ENCODE results near the gene KAT2B. TPM values are rescaled to one million over a fixed set of nuclear protein-coding genes. Genes with fewer than 3 reads are reported as not detected.

The KAT2B gene
- total and polyA plus RNA-seq, 2 donors = 14.6 to 38.2 TPM

DNA sequence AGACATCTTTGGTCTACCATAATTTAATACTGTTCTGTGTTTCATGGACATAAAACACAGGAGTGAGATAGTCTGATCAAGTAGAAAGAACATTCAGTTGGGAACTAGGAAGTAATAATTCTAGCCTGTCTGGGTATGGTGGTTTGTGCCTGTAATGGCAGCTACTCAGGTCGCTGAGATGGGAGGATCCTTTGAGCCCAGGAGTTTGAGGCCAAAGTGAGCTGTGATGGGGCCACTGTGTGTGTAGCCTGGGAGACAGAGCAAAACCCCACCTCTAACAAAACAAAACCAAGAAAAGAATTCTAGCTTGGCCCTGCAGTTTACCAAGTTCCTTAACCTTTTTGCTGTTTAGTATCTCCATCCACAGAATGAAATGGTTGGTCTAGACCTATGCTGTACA is 36.8 kb downstream of the KAT2B start:
- no peak for DNase-seq (ENCODE audit: extremely low spot score)
- 86% methylated on average over 1 of the region's 1 CpG for WGBS
- H3K4me1 ChIP-seq (ENCODE audit: insufficient read depth) = no peaks in the 10 kb centered on the region
- no peak overlapping the region for H3K4me3 ChIP-seq (ENCODE audit: low read depth, low read length)
- H3K27ac ChIP-seq (ENCODE audit: low read depth) = no peak overlapping the region
- H3K36me3 ChIP-seq (ENCODE audit: insufficient read depth) = peaks cover 2% of the 10 kb centered on the region

DNA sequence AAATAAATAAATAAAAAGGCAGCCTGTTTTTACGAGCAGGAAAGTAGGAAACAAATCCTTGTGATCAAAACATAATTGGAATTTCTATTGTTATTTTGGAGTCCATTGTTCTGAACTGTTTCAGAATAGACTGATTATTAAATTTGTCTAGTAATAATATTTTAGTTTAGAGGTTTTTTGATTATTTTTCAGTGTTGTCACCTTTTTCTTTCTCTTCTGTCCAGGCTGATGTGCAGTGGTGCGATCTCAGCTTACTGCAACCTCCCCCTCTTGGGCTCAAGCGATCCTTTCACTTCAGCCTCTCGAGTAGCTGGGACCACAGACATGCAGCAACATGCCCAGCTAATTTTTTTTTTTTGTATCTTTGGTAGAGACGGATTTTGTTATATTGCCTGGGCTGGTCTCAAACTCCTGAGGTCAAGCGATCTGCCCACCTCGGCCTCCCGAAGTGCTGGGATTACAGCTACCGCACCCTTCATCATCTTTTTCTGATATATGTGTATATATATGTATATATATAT is 38.0 kb downstream of the KAT2B start:
- no peak overlapping the region for H3K27ac ChIP-seq (ENCODE audit: low read depth)
- peaks cover 2% of the 10 kb centered on the region for H3K36me3 ChIP-seq (ENCODE audit: insufficient read depth)
- DNase-seq (ENCODE audit: extremely low spot score) = no peak
- H3K4me1 ChIP-seq (ENCODE audit: insufficient read depth) = no peaks in the 10 kb centered on the region
- 91% methylated on average over 9 of the region's 9 CpGs for WGBS
- no peak overlapping the region for H3K4me3 ChIP-seq (ENCODE audit: low read depth, low read length)

DNA sequence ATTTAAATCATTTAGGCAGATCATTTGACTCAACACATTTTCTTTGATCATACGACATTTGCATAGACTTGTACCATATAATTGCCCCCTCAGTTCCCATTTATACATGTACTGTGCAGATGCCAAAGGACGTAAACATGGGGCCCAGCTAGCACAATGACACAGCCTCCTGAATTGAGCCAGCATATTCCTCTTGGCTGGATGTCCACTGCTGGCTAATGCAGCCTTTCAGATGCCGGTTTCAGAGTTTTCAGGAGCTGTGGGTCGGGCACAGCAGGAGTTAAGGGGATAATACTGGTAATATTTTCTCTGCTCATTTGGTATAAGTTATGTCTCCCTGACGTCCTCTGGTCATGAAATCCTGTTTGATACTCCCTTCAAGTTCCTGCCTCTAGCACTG is 39.4 kb downstream of the KAT2B start:
- Histone ChIP-seq H3K27ac (ENCODE audit: low read depth) (no peak overlapping the region), H3K4me1 (ENCODE audit: insufficient read depth) (no peaks in the 10 kb centered on the region), H3K4me3 (ENCODE audit: low read depth, low read length) (no peak overlapping the region), H3K36me3 (ENCODE audit: insufficient read depth) (peaks cover 2% of the 10 kb centered on the region)
- WGBS = 89% methylated on average over 5 of the region's 5 CpGs
- no peak for DNase-seq (ENCODE audit: extremely low spot score)

DNA sequence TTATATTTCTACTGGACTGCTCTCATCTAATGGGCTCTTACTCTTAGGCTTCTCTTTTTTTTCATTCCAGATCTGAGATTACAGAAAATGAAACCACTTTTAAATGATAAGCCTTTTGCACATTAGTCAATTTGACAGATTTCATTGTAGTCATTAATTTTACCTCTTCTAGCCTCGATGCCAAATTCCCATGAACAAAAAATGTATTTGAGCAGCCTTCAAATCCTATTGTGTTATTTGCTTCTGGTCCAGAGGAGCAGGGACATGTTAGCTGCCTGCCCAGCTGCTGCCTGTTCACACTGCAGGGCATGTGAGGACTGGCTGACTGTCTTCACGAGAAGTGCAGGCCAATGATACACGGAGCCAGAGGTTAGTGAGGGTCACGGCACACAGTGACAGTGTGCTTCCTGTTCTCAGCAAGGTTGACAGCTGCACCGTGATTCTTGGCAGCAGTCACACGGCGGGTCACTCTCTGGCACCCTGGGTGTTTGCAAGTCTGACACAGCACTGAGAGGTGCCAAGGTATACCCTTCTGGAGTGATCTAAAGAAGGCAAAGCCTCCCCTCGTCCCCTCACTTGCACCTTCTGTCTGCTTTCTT is 40.8 kb downstream of the KAT2B start:
- WGBS = 36% methylated on average over 8 of the region's 8 CpGs
- Histone ChIP-seq H3K36me3 (ENCODE audit: insufficient read depth) (no peaks in the 10 kb centered on the region), H3K27ac (ENCODE audit: low read depth) (no peak overlapping the region), H3K4me3 (ENCODE audit: low read depth, low read length) (no peak overlapping the region), H3K4me1 (ENCODE audit: insufficient read depth) (no peaks in the 10 kb centered on the region)
- DNase-seq (ENCODE audit: extremely low spot score) = no peak

DNA sequence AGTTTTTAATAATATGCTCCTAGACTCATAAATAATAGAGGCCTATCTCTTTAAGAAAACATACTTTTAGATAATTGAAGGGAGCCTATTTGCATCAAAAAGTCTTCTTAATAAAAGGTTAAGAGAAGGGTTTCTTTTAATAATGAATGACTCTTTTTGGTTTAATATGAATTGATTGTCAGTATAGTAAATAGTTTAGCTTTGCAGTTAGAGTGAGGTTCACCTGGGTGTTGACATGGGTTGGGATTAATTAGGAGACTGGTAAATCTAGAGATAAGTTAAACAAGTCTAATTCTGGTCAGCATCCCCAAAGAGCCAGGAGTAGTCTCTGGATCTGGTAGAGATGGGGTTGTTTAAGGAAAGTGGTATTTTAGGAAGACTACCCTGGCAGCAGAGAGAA is 43.0 kb downstream of the KAT2B start:
- no peaks in the 10 kb centered on the region for H3K4me1 ChIP-seq (ENCODE audit: insufficient read depth)
- no peak for DNase-seq (ENCODE audit: extremely low spot score)
- H3K27ac ChIP-seq (ENCODE audit: low read depth) = no peak overlapping the region
- no peak overlapping the region for H3K4me3 ChIP-seq (ENCODE audit: low read depth, low read length)
- no peaks in the 10 kb centered on the region for H3K36me3 ChIP-seq (ENCODE audit: insufficient read depth)

DNA sequence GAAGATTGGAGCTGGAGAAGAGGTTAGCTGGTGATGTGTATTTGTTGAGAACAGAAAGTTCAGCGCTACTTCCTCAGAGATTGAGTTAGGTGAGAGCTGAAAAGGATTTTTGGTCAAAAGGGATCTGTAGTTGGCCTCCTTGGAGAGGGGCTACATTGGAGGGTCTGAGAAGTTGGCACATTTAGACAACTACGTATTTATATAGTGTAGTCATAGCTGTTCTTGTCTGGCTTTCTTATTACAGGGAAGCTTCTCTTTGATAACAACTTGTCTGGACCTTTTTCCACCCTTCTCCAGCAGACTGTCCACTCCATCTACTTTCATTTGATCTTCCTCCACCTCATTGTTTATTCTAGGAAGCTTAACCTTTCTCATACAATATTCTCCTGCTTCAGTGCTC is 43.7 kb downstream of the KAT2B start:
- Histone ChIP-seq H3K4me1 (ENCODE audit: insufficient read depth) (no peaks in the 10 kb centered on the region), H3K36me3 (ENCODE audit: insufficient read depth) (no peaks in the 10 kb centered on the region), H3K4me3 (ENCODE audit: low read depth, low read length) (no peak overlapping the region), H3K27ac (ENCODE audit: low read depth) (no peak overlapping the region)
- DNase-seq (ENCODE audit: extremely low spot score) = no peak
- WGBS = 95% methylated on average over 2 of the region's 2 CpGs

DNA sequence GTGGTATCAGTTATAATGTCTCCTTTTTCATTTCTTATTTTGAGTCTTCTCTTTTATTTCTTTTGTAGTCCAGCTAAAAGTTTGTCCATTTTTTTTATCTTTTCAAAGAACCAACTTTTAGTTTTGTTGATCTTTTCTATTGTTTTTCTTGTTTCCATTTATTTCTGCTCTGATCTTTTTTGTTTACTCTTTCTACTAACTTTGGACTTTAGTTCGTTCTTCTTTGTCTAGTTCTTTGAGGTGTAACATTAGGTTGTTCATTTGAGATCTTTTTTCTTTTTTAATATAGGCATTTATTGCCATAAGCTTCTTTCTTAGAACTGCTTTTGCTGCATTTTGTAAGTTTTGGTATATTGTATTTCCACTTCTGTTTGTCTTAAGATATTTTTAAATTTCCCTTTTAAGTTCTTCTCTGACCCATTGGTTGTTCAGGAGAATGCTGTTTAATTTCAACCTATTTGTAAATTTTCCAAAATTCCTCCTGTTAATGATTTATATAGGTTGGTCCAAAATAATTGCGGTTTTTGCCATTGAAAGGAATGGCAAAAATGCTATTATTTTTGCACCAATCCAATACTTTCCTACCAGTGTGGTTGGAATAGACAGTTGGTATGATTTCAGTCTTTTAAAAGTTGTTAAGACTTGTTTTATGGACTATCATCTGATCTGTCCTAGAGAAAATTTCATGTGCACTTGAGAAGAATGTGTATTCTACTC is 51.2 kb downstream of the KAT2B start:
- WGBS = 86% methylated on average over 2 of the region's 2 CpGs
- no peaks in the 10 kb centered on the region for H3K36me3 ChIP-seq (ENCODE audit: insufficient read depth)
- H3K27ac ChIP-seq (ENCODE audit: low read depth) = no peak overlapping the region
- no peak for DNase-seq (ENCODE audit: extremely low spot score)
- no peak overlapping the region for H3K4me3 ChIP-seq (ENCODE audit: low read depth, low read length)
- H3K4me1 ChIP-seq (ENCODE audit: insufficient read depth) = no peaks in the 10 kb centered on the region

DNA sequence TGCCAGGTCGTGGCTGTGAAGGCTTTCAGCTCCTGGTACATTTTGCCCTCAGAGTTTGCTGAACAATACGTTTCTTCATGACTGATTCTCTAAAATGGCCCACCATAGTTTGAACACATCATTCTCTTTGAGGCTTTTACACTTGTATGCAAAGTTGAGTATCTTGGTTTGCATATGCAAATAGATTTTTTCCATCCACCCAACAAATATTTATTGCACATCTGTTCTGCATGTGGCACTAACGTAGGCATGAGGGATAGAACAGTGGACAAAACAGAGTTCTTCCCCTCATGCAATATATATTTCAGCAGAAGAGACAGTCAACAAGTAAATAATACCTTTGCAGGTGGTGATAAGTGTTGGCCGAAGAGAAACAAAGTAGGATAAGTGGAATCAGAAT is 55.2 kb downstream of the KAT2B start:
- Histone ChIP-seq H3K27ac (ENCODE audit: low read depth) (no peak overlapping the region), H3K36me3 (ENCODE audit: insufficient read depth) (peaks cover 4% of the 10 kb centered on the region), H3K4me3 (ENCODE audit: low read depth, low read length) (no peak overlapping the region), H3K4me1 (ENCODE audit: insufficient read depth) (no peaks in the 10 kb centered on the region)
- 97% methylated on average over 4 of the region's 4 CpGs for WGBS
- DNase-seq (ENCODE audit: extremely low spot score) = no peak

DNA sequence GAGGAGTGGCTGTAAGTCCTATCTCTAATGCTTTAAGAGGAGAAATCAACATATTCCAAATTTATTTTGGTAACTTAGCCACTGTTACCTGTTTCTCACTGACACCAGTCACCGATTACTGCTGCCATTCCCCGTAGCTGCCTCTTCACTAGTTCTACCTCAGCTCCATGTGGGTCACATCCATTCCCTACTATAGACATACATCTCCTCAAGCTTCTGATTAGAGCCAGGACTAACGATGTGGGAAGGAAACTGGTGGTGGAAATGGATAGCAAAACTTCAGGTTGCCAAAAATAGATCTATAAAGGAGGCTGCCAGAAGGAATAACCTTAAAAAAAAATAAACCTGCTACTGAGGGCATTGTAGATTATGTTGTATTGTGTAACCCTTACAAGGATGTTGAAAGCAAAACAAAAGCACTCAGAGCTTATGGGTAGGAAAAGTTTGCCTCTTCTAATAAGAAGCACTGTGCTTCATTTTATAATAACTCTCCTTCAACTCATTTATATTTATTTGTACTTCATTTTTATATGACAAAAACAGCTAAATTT is 56.0 kb downstream of the KAT2B start:
- WGBS = 81% methylated on average over 3 of the region's 3 CpGs
- no peak for DNase-seq (ENCODE audit: extremely low spot score)

DNA sequence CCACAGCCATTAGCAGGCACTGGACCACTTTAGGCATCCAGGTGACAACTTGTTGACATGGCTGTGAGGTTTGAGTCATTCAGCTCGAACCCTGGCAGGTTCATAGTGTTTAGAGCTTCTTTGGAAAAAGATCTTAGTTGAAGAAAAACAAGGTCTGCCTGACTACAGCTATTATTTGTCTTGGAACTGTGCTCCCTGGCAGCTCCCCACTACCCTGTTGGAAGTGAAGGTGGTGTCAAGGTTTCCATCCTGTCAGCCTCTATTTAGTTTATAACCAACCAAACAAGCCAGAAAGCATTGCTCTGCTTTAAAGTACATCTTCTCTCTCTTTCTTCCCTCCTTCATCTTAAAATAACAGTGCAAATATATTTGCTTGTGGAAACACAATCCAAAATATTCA is 56.8 kb downstream of the KAT2B start:
- H3K27ac ChIP-seq (ENCODE audit: low read depth) = no peak overlapping the region
- WGBS = 48% methylated on average over 1 of the region's 1 CpG
- H3K36me3 ChIP-seq (ENCODE audit: insufficient read depth) = peaks cover 4% of the 10 kb centered on the region
- DNase-seq (ENCODE audit: extremely low spot score) = no peak
- no peaks in the 10 kb centered on the region for H3K4me1 ChIP-seq (ENCODE audit: insufficient read depth)
- H3K4me3 ChIP-seq (ENCODE audit: low read depth, low read length) = no peak overlapping the region

More for the DNA sequence above, 56.0 kb downstream of the KAT2B start:
- H3K4me3 ChIP-seq (ENCODE audit: low read depth, low read length) = no peak overlapping the region
- H3K4me1 ChIP-seq (ENCODE audit: insufficient read depth) = no peaks in the 10 kb centered on the region
- no peak overlapping the region for H3K27ac ChIP-seq (ENCODE audit: low read depth)
- peaks cover 4% of the 10 kb centered on the region for H3K36me3 ChIP-seq (ENCODE audit: insufficient read depth)

DNA sequence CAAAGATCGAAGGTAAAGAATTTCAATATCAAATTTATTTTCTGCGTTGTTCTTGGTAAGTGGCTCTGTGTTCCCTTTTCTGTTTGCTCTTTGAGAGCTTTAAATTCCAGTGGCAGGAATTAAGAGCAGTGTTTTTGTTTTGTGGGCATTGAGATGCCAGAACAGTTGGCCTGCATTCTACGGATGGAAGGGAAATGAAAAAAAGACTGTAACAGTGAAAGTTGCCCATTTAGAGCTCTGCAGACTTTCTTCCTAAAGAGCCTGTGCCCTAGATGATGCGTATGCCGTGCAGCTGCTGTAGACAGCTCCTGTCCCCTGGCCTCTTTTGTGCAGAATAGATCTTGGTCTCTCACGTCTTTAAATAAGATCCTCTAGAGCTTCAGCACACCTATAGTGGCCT is 58.8 kb downstream of the KAT2B start:
- Histone ChIP-seq H3K4me3 (ENCODE audit: low read depth, low read length) (no peak overlapping the region), H3K4me1 (ENCODE audit: insufficient read depth) (no peaks in the 10 kb centered on the region), H3K27ac (ENCODE audit: low read depth) (no peak overlapping the region), H3K36me3 (ENCODE audit: insufficient read depth) (peaks cover 4% of the 10 kb centered on the region)
- WGBS = 88% methylated on average over 6 of the region's 6 CpGs
- DNase-seq (ENCODE audit: extremely low spot score) = no peak

DNA sequence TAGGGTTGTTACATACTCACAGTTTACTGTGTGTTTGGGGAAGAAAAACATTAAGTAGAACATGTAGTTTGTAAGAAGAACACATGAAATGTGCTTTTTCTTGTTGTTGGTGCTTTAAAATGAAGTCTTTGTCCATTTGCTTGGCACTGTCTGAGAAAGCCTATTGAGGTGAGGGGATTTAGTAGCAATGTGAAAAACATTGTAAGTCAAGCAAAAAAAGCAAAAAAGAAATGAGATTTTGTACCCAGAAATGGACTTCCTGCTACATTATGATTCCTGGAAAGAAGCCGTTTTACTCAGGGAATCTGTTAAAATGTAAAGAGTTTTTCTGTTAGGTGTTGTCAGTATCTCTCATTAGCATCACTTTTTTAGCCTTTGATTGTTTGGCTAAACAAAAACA is 59.9 kb downstream of the KAT2B start:
- Histone ChIP-seq H3K27ac (ENCODE audit: low read depth) (peak overlapping the region; percentile 10), H3K36me3 (ENCODE audit: insufficient read depth) (peaks cover 4% of the 10 kb centered on the region), H3K4me1 (ENCODE audit: insufficient read depth) (no peaks in the 10 kb centered on the region), H3K4me3 (ENCODE audit: low read depth, low read length) (no peak overlapping the region)
- no peak for DNase-seq (ENCODE audit: extremely low spot score)
- 79% methylated on average over 1 of the region's 1 CpG for WGBS

DNA sequence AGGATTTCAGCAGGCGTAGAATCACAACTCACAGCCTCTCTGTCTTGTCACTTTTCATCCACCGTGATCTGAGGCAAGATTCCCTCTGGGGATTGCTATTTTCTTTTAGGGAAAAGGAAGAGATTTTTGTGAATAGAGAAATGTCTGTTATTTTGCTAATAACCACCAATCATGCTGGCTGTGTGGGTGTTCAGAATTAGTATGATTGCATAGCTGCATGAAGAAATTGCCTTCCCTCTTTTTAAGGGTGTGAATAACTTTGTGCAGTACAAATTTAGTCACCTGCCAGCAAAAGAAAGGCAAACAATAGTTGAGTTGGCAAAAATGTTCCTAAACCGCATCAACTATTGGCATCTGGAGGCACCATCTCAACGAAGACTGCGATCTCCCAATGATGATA is 60.8 kb downstream of the KAT2B start:
- no peak for DNase-seq (ENCODE audit: extremely low spot score)
- no peaks in the 10 kb centered on the region for H3K4me1 ChIP-seq (ENCODE audit: insufficient read depth)
- no peak overlapping the region for H3K27ac ChIP-seq (ENCODE audit: low read depth)
- peaks cover 4% of the 10 kb centered on the region for H3K36me3 ChIP-seq (ENCODE audit: insufficient read depth)
- no peak overlapping the region for H3K4me3 ChIP-seq (ENCODE audit: low read depth, low read length)
- WGBS = 92% methylated on average over 5 of the region's 5 CpGs

DNA sequence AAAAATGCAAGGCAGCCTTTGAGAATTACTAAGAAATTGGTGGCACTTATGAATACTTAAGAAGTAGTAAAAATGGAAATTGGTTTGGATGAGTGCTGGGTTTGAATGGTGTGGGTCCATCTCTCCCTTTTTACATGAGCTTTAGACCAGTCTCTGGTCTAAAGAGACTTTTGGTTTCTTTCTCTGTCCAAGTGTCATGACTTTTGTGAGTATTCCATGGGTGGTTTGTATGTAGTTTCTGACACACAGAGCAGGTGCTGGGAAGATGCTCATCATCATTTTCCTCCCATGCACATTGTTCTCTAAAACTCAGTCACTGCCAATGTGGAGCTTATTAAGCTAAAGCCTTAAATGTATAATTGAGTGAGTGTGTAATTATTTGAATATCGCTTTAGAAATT is 63.5 kb downstream of the KAT2B start:
- H3K36me3 ChIP-seq (ENCODE audit: insufficient read depth) = peaks cover 3% of the 10 kb centered on the region
- H3K4me3 ChIP-seq (ENCODE audit: low read depth, low read length) = no peak overlapping the region
- DNase-seq (ENCODE audit: extremely low spot score) = no peak
- WGBS = 98% methylated on average over 1 of the region's 1 CpG
- no peak overlapping the region for H3K27ac ChIP-seq (ENCODE audit: low read depth)
- H3K4me1 ChIP-seq (ENCODE audit: insufficient read depth) = no peaks in the 10 kb centered on the region

Measured in urinary bladder (tissue), 4 donors.